ENCODE measurements around the gene HOXB3. TPM values are rescaled to one million over a fixed set of nuclear protein-coding genes. Genes with fewer than 3 reads are reported as not detected.

Gene HOXB3
- total RNA-seq, 8 experiments from 2014 or later = 20.6 to 111 (median 52.1) TPM

DNA sequence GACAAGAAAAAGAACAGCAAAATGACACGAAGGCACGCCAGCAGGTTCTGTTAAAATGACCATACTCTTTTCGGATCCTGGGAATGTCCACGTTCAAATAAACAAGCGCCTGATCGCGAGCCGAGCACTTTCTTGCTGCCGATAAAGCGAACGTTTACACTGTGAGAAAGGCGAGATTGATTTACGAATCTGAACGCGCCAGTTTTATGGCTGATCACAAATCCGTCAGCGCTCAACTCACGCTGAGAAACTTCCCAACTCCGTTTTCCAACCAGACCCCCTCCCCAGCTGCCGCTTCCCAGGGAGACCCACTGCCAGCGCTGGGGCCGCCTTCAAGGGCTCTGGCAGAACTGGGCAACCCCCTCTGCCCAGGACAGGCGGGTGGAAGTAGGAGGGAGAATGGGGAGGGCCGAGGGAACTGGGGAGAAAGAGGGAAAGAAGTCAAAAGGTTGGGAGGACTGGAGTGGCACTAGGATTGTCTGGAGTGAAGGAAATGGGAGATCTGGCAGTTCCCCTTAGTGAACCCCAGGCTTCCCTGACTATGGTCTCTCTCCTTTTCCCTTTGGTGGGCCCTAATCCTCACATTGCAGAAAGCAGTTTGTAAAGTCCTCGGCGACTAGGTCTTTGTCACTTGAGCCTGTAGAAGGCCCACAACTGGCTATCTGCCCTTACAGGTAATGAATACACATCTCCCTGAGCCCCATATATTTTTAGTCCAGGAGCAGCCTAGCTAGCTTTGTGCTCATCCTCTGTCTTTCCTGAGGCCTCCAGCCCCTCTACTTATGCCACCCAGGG lies 18.8 kb downstream of the HOXB3 start:
- peak overlapping the region; percentile 94 to 97 for H3K27ac ChIP-seq
- no peak for ATAC-seq (replicated peaks in 6 of 8)
- 0 to 92% (median 0%) methylated on average over 1 to 21 of the region's 26 CpGs for WGBS, 10 experiments
- H3K4me1 ChIP-seq (replicated peaks in 1 of 2) = peaks cover 30 to 56% of the 10 kb centered on the region in 2 donors
- peak overlapping the region; percentile 67 to 91 (median 83) for H3K4me3 ChIP-seq
- in situ Hi-C loops (cut with MboI; ENCODE audit: low pct_unique_long_range_greater_than_20kb in 2 of 9, low sequenced_read_pairs in 9 of 9, unreplicated experiment in 9 of 9) = no loop called here

DNA sequence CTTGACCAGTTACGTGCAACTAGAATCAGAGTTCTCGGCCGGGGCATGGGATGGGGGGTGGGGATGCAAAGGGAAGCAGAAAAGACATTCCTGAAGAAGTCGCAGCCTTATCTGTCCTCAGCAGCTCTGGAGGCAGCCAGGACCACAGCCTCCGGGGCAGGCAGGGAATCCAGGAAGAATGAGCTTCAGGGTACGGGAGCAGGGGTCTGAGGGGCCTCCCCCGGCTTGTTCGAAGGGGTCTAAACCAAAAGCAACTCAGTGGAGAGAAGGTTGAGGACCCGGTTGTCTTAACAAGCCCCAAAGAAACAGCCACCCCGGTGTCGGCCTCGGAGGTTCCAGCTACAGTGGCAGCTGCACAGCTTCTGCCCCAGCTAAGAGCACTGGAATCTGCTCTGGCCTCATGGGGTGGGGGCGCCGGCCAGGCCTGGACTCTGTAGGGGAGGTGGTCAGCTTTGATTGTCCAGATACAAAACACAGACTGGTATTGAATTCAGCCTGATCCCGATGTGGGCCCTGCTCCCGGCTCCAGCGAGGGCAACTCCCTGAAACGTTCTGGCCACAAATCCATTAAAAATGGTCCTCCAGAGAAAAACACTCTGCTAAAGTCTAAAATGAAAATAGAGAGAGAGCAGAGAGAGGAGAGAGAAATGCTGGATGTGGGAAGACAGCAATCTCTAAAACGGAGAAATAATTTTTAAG lies 19.6 kb downstream of the HOXB3 start:
- in situ Hi-C loops (cut with MboI; ENCODE audit: low pct_unique_long_range_greater_than_20kb in 2 of 9, low sequenced_read_pairs in 9 of 9, unreplicated experiment in 9 of 9) = no loop called here
- 0 to 90% (median 5%) methylated on average over 1 to 10 of the region's 19 CpGs for WGBS, 10 experiments

DNA sequence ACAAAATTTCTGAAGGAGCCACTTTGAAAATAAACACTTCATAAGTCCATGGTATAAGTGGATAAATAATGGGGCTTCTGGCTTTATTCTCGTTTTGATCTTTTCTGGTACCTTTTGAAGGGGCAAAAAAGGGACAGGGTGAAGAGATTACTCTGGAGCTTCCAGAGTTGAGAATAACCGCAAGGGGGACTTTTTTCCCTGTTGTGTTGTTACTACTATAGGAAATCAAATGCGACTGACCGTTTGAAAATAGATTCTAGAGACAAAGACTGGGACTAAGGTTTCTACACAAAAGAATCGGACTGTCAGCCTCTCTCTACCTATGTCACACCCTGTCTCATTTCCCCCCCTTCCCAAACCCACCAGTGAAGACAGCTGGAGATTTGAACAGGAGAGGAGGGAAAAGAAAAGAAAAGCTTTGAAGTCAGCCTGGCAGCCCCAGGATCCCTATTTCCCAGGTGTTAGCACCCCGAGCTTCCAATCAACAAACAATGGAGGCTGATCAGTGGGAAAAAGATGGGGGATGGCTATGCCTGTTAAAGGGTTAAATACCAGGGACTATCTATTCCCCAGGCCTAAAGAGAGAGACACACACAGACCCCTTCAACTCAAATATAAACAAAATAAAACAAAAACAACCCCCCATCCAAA lies 20.2 kb downstream of the HOXB3 start:
- peak overlapping the region; percentile 67 to 91 (median 83) for H3K4me3 ChIP-seq
- H3K27ac ChIP-seq = peak overlapping the region; percentile 94 to 97
- H3K4me1 ChIP-seq (replicated peaks in 1 of 2) = peaks cover 33 to 56% of the 10 kb centered on the region in 2 donors
- ATAC-seq (replicated peaks in 6 of 8) = no peak
- 0 to 98% (median 0%) methylated on average over 1 to 6 of the region's 6 CpGs; no CpG with 5 or more reads in 1 of the 10 experiments for WGBS, 10 experiments
- in situ Hi-C loops (cut with MboI; ENCODE audit: low pct_unique_long_range_greater_than_20kb in 2 of 9, low sequenced_read_pairs in 9 of 9, unreplicated experiment in 9 of 9) = no loop called here

More for the DNA sequence above, 19.6 kb downstream of the HOXB3 start:
- Histone ChIP-seq H3K27ac (peak overlapping the region; percentile 94 to 97), H3K4me1 (replicated peaks in 1 of 2) (peaks cover 32 to 56% of the 10 kb centered on the region in 2 donors), H3K4me3 (peak overlapping the region; percentile 67 to 91 (median 83))
- ATAC-seq (replicated peaks in 6 of 8) = no peak

DNA sequence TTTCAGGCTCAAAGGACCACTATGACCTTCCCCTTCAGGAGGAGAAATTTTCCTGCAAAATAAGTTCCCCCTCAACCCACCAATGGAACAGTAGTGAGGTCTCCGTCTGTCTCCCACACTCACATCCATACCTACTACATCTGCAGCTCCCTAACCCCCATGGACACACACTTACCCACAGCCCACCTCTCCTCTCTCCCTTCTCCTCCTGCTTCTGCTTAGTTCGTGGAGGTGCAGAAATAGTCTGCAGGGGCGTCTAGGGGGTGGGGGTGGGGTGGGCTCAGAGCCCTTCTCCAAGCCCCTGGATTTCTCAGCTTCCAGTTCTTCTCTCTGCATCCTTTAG lies 20.8 kb downstream of the HOXB3 start:
- peak overlapping the region; percentile 67 to 91 (median 83) for H3K4me3 ChIP-seq
- 0 to 100% (median 13%) methylated on average over 1 to 3 of the region's 3 CpGs; no CpG with 5 or more reads in 6 of the 10 experiments for WGBS, 10 experiments
- peaks cover 34 to 56% of the 10 kb centered on the region in 2 donors for H3K4me1 ChIP-seq (replicated peaks in 1 of 2)
- peak overlapping the region; percentile 94 to 97 for H3K27ac ChIP-seq
- in situ Hi-C loops (cut with MboI; ENCODE audit: low pct_unique_long_range_greater_than_20kb in 2 of 9, low sequenced_read_pairs in 9 of 9, unreplicated experiment in 9 of 9) = no loop called here
- ATAC-seq (replicated peaks in 6 of 8) = peak in 5 of 8 experiments; percentile 9 to 31 (median 24)

DNA sequence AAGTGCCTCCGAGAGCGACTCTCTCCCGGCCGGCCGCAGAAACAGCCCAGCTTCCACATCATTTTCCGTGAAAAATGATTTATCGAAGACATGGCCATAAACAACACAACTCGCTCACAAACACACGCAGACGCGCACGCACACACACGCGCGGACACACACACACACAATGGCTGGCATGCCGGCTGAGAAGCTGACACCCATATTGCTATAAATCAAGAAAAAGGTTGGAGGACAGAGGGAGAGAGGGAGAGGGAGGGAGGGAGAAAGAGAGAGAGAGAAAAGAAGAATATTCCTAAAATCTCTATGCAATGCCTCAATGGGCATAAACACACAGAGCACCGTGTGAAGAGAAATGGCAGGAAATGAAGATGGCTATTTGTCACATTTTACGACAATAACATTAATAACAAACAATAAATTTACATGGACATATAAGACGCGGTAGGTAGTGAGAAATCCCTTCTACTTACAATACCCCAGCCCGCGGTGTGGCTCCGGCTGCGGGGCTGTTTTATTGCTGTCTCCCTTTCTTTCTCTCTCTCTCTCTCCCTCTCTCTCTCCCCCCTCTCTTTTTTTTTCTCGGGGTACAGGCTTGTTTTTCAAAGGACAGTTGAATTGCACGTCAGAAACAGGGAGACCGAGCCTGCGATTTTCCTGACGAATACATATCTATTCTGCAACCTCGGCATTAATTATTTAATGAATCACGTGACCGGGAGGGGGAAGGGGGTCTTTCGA lies 21.4 kb downstream of the HOXB3 start:
- peak overlapping the region; percentile 94 to 97 for H3K27ac ChIP-seq

DNA sequence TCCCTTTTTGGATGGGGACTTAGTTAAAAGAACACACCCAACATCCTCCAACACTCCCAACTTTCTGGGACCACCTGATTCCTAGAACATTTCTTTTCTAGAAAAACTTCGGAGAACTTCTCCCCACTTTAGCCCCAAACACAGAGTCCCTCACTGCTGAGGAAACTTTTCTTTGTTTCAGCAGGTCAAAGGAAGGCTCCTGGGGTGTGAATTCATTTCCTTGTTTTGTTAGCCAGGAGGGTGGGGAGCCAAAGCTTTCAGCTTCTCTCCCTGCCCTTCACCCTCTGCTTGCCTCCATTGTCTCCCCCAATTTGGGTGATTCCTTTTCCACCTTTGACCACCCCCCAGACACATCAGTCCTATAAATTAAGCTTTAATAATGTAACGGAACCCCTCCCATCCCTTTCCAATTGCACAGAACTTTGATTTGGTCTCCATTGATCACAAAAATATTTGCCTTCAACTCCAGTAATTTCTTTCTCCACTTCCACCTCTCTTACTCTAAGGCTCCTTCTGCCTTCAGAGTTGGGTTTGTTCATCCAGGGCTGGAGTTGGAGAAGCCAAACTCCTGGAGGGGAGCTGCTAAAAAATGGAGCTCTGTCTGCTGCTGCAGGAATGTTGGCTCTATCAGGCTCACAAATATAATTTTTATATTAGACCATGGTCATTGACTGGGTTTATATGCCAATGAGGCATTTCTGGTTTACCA lies 22.2 kb downstream of the HOXB3 start:
- in situ Hi-C loops (cut with MboI; ENCODE audit: low pct_unique_long_range_greater_than_20kb in 2 of 9, low sequenced_read_pairs in 9 of 9, unreplicated experiment in 9 of 9) = no loop called here
- Histone ChIP-seq H3K4me1 (replicated peaks in 1 of 2) (peaks cover 43 to 66% of the 10 kb centered on the region in 2 donors), H3K27ac (peak overlapping the region; percentile 94 to 97), H3K4me3 (peak overlapping the region; percentile 67 to 91 (median 83))
- 0 to 64% (median 0%) methylated on average over 1 to 2 of the region's 2 CpGs; no CpG with 5 or more reads in 5 of the 10 experiments for WGBS, 10 experiments
- no peak for ATAC-seq (replicated peaks in 6 of 8)

More for the DNA sequence above, 21.4 kb downstream of the HOXB3 start:
- in situ Hi-C loops (cut with MboI; ENCODE audit: low pct_unique_long_range_greater_than_20kb in 2 of 9, low sequenced_read_pairs in 9 of 9, unreplicated experiment in 9 of 9) = no loop called here
- H3K4me1 ChIP-seq (replicated peaks in 1 of 2) = peaks cover 35 to 61% of the 10 kb centered on the region in 2 donors
- peak overlapping the region; percentile 67 to 91 (median 83) for H3K4me3 ChIP-seq
- 0 to 90% (median 2%) methylated on average over 6 to 27 of the region's 33 CpGs for WGBS, 10 experiments
- peak in 5 of 8 experiments; percentile 38 to 73 (median 50) for ATAC-seq (replicated peaks in 6 of 8)

DNA sequence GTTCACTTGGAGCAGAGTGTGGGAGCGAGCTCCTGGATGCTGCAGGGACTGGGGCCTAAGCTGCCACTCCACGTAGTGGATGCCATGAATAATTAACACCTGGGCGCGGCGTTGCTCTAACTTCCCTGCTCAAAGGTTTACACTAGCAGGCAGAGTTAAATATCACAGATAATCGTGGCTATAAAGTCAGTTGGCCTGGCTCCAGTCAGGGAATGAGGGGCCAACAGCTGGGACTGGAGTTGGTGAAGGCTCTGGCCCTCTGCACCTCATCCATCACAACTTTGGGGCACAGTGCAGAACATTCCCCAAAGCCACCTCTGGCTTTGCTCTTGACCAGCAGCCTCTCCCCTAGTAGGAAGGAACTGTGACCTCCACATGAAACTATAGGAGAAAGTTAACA lies 22.8 kb downstream of the HOXB3 start:
- in situ Hi-C loops (cut with MboI; ENCODE audit: low pct_unique_long_range_greater_than_20kb in 2 of 9, low sequenced_read_pairs in 9 of 9, unreplicated experiment in 9 of 9) = no loop called here

DNA sequence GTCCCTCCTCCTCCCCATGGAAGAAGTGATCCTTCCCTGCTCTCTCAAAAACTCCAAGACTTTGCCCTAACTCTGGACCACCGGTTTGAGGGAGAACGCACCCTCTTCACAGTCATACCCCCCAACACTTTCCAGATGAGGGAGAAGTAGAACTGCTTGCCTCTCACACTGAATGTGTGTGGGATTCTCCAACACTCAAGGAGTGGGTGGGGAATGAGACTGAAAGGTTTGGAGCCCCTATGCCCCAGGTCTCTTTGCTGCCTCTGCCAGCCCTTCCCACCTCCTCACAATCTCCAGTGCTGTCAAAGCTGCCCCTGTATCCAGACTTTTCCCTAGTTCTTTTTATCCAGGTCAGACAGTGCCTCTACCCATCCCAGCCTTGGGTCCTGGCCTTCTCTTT lies 23.3 kb downstream of the HOXB3 start:
- Histone ChIP-seq H3K4me3 (peak overlapping the region; percentile 67 to 91 (median 83)), H3K27ac (peak overlapping the region; percentile 94 to 97), H3K4me1 (replicated peaks in 1 of 2) (peaks cover 54 to 74% of the 10 kb centered on the region in 2 donors)
- no peak for ATAC-seq (replicated peaks in 6 of 8)
- in situ Hi-C loops (cut with MboI; ENCODE audit: low pct_unique_long_range_greater_than_20kb in 2 of 9, low sequenced_read_pairs in 9 of 9, unreplicated experiment in 9 of 9) = no loop called here
- WGBS, 10 experiments = 0 to 40% (median 29%) methylated on average over 1 to 2 of the region's 2 CpGs; no CpG with 5 or more reads in 6 of the 10 experiments

More for the DNA sequence above, 22.8 kb downstream of the HOXB3 start:
- peak overlapping the region; percentile 67 to 91 (median 83) for H3K4me3 ChIP-seq
- 0 to 100% (median 45%) methylated on average over 1 to 5 of the region's 6 CpGs; no CpG with 5 or more reads in 4 of the 10 experiments for WGBS, 10 experiments
- peaks cover 49 to 72% of the 10 kb centered on the region in 2 donors for H3K4me1 ChIP-seq (replicated peaks in 1 of 2)
- H3K27ac ChIP-seq = peak overlapping the region; percentile 94 to 97
- no peak for ATAC-seq (replicated peaks in 6 of 8)

DNA sequence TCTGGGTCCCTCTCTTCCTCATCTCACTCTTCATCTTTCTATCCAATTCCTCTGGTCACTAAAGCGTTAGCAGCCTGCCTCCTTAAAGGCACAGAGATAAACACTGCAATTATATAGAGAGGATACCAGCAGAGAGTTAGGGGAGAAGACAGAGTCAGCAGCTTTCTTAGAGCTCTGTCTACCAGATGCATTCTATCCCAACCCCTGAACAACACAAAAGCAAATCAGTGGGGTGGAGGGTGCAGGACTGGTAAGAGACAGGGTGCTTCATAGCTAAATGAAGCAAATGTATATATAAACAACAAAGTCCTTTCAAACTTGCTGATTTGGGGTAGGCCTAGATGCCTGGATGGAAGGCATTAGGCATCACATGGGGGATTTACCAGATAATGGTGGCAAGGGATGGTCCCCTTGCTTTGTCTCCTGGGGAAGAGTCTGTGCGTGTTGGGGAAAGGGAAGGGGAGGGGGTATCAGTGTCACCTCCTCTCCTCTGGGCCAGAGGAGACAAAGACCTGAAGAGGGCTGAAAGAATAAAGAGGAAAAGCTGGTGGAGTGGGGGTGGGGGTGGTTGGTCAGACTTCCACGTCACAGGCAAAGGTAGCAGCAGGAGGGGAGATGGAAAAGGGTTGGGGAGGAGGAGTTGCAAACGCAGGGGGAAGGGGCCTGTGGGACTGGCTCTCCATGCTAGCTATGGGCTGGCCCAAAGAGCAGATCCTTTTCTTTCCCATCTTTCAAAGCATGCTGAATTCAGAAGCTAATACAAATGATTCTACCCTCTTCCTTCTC lies 23.9 kb downstream of the HOXB3 start:
- peak overlapping the region; percentile 67 to 91 (median 83) for H3K4me3 ChIP-seq
- 0 to 100% (median 59%) methylated on average over 1 of the region's 4 CpGs; no CpG with 5 or more reads in 4 of the 10 experiments for WGBS, 10 experiments

DNA sequence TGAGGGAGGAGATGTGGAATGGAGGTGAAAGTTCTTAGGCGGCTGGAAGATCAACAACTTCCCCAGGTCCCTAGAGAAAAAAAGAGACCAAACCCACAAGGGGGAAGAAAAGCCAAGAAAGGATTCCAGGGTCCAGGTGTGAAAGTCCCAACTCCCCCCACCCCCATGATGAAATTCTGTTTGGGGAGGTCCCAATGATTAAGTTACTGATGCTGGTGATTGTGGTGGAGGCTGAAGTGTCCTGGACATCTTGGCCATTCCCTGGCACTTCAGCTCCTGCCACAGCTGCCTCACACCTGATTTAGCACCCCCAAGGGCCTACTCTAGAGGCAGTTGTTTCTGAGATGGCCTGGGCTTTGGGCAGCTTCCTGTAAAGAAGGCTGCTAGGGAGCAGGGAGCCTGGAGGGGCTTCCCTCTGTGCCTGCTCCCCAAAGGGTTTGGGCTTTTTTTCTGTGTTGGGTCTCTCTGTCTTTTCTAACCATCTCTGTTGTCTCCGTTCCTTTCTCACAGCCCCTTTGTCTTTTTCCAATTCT lies 25.0 kb downstream of the HOXB3 start:
- WGBS, 10 experiments = 0 to 100% (median 10%) methylated on average over 1 to 2 of the region's 2 CpGs; no CpG with 5 or more reads in 4 of the 10 experiments
- in situ Hi-C loops (cut with MboI; ENCODE audit: low pct_unique_long_range_greater_than_20kb in 2 of 9, low sequenced_read_pairs in 9 of 9, unreplicated experiment in 9 of 9) = no loop called here
- H3K4me3 ChIP-seq = peak overlapping the region; percentile 31 to 91 (median 83)
- no peak for ATAC-seq (replicated peaks in 6 of 8)
- H3K27ac ChIP-seq = peak overlapping the region; percentile 94 to 97
- peaks cover 70 to 87% of the 10 kb centered on the region in 2 donors for H3K4me1 ChIP-seq (replicated peaks in 1 of 2)

More for the DNA sequence above, 23.9 kb downstream of the HOXB3 start:
- H3K27ac ChIP-seq = peak overlapping the region; percentile 94 to 97
- peaks cover 60 to 78% of the 10 kb centered on the region in 2 donors for H3K4me1 ChIP-seq (replicated peaks in 1 of 2)
- in situ Hi-C loops (cut with MboI; ENCODE audit: low pct_unique_long_range_greater_than_20kb in 2 of 9, low sequenced_read_pairs in 9 of 9, unreplicated experiment in 9 of 9) = no loop called here
- ATAC-seq (replicated peaks in 6 of 8) = peak in 3 of 8 experiments; percentile 6 to 13 (median 10)

Data from motor neuron (in vitro differentiated cells).